ENCODE measurements around the gene SLC44A2.

Gene SLC44A2

DNA sequence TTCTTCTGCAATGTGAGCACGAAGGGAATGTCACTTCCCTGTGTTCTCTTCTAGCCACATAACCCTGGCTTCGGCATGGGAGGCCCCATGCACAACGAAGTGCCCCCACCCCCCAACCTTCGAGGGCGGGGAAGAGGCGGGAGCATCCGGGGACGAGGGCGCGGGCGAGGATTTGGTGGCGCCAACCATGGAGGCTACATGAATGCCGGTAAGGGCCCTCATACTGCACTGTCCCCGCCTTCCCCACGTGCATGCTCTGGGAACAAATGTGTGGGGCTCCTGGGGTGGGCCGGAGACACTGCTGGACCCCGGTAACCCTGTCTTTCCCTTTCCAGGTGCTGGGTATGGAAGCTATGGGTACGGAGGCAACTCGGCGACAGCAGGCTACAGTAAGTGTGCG is 58.2 kb downstream of the SLC44A2 start:
- no peak for DNase-seq

DNA sequence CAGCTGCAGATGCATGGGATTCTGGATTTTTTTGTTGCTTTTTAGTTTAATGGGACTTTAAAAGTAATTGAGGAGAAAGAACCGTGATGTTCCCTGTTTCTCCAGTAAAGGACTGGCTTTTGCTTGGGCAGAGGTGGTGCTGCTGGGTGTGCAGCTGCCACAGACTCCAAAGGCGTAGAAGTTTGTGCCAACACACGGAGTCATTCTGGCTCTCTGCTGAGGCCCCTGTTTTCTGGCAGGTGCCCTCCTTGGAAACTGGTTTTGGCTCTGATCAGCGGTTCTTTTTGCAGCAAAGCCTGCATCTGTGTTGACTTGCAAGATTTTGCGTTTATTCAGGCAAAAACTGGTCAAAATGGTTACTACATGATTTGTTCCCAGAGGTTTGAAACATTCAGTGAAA is 59.9 kb downstream of the SLC44A2 start:
- DNase-seq: no peak

DNA sequence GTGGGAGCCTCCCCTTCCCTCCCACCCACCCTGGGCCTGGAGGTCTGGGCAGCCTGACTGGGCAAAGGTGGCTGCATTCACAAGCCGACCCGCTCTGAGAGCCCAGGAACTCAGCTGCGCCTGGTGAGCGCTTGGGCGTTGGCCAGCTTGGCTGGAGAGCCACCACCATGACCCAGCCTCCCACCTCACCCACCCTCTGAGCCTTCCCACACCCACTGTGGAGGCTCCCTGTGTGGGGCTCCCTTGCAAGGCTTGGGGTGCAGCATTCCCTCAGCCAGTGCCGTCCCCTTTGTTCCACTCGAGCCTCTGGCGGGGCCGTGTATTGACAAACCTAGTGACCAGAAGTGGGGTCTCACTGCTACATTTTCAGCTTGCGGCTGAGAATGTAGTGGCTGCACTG is 60.8 kb downstream of the SLC44A2 start:
- no peak for DNase-seq

DNA sequence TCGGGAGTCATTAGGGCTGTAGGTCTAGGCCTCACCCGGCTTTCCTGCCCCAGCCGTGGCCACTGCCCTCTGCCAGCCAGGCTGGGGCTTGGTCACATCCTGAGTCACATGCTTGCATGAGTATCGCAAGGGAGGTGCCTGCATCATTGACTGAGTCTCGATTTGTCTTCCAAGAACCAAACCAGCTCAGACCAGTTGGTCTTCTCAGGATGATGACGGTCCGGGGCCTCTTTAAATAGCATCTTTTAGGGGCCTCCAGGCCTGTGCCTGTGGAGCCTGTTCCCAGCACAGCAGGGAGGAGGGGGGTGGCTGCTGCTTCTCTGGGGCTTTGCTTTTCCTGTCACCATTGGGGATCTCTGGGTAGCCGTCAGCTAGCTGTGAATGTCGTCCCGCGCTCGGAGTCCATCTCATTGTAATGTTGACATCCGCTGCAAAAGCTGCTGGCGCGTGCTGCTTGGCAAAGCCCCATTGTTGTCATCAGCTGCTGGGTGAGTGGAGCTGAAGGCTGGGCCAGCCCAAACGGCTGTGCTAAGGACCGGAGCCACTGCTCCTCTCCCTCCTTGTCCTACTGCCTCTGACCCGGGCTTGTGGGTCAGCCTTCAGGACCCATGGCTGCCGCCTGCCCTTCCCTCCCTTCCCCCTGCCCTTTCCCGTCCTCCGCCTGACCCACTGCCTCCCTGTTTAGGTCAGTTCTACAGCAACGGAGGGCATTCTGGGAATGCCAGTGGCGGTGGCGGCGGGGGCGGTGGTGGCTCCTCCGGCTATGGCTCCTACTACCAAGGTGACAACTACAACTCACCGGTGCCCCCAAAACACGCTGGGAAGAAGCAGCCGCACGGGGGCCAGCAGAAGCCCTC is 61.5 kb downstream of the SLC44A2 start:
- no peak for DNase-seq

DNA sequence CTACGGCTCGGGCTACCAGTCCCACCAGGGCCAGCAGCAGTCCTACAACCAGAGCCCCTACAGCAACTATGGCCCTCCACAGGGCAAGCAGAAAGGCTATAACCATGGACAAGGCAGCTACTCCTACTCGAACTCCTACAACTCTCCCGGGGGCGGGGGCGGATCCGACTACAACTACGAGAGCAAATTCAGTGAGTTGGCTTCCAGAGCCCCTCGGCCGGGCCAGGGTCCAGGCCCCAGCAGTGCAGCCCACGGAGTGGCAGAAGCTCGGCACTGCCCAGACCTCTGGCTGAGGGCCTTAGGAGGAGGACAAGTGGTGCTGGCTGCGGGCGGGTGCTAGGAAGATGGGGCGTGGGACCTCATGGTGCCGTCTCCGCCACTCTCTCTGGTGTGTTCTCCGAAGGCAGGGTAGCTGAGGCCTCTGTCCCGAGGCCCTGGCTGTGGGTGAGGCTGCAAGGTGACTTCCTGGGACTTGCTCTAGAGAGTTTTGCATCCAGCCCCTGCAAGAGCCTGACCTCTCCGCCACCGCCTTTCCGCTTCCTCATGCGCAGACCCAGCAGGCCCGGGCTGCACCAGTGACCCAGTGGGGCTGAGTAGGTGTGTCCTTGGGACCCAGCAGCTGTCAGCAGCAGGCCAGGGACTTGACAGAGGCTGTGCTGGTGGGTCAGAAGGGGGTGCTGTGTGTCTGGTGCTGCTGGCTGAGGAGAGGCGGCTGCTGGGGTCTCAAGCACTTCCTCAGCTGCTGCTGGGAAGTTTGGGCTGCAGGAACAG is 62.4 kb downstream of the SLC44A2 start:
- DNase-seq: no peak

DNA sequence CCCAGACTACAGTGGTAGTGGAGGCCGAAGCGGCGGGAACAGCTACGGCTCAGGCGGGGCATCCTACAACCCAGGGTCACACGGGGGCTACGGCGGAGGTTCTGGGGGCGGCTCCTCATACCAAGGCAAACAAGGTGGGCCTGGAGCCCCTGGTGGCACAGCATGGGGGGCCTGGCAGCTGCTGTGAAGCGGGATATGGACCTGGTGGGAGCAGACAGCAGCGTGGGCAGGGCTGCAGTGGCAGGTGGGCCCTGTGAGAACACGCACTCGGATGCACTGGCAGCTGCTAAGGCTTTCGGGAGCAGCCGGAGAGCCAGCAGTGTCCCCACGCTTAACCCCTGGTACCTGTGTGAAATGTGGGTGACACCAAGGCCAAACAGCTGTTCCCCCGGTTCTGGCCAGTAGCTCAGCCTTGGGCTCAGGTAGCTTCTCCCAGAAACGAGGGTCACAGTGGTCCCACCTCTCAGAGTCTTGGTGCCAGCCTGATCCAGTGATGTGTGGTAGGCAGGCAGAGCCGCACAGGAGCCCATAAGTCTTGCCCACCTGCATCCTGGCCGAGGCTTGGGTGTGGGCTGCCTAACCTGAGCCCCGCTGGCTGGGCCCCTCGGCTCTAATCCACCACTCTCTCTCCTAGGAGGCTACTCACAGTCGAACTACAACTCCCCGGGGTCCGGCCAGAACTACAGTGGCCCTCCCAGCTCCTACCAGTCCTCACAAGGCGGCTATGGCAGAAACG is 63.4 kb downstream of the SLC44A2 start:
- DNase-seq: no peak

DNA sequence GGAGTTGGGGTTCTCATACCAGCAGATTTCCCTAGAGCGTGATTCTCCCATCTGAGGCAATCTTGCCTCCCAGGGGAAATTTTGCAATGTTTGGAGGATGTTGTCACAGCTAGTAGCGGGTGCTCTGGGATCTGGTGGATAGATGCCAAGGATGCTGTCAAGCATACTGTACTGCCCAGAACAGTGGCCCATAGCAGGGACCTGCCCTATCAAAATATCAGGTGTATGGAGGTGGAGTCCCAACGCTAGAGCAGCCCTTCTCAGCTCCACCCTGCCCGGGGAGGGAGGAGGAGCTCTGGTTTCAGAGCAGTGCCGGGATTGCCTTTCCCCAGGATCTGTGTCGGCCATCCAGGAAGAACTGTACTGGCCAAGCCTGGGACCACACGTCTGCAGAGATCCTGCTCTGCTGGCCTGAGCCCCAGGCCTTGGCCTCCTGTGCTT is 65.0 kb downstream of the SLC44A2 start:
- DNase-seq: no peak

DNA sequence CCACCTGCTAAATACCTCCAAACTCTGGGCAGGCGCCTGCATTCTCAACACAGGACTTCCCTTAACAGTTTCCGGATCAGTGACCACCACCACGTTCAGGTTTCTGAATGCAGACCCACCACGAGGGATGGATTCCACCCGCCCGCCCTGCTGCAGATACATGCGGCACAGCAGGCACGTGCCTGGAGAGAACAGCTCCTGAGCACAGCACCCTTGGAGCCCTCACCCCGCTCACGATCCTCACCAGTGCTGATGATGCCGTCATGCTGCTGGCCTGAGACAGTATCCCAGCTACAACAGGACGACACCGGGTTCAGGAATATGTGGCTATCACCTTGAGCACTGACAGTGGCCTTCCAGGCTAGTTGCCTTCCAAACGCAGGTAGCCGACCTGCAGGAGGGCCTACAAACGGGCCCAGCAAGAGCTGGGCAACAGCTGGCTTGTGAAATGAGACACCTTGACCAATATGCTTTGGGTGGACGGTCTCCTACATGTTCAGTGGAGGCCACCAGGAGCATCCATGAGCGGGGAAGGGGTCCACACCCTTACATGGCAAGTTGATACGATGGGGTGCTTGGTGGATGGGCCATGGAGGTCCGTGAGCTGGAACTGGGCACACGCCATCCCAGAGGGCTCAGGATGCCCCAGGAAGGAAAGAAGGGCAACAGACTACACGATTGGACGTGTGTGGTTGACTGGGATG is 66.0 kb downstream of the SLC44A2 start:
- no peak for DNase-seq

DNA sequence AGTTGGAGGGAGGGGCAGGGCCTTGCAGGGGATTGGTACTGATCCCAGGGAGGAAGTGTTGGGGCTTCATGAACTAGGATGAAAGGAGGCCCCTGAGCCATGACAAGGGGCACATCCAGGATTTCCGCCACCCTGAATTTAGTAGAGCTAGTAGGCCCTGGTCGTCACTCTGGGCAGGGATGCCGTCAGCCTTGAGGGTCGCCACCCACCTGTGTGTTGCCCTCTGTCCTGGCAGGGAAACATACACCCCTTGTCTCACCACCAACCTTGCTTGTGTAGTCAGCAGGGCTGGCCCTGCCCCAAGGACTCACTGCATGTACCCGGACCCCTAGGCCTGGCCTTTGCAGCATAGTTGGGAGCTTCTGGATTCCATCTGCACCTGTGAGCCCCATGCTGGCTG is 66.5 kb downstream of the SLC44A2 start:
- DNase-seq: no peak

DNA sequence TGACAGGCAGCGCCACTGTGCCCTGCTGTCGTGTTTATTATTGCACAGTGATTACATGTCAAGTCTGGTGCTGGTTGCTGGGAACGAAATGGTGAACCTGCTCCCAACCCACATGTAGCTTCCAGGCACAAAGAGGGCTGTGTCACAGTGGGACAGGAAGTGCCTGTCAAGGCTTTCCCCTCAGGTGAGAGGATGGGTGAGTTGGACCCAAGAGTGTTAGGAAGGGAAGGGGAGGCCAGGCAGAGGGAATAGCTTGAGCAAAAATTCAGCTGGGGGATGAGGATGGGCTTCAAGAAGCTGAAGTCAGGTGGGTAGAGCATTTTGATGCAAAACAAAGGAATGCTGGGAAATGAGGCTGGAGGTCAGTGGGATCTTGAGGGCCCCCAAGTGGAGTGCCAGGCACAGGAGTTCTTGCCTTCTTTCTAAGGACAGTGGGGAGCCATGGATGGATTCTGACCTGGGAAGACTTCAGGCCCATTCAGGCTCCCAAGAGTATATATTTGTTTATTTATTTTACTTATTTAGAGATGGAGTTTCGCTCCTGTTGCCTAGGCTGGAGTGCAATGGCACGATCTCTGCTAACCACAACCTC is 67.4 kb downstream of the SLC44A2 start:
- no peak for DNase-seq

All from eye (tissue), 1 donor.